Spleen (tissue), 11 donors: ENCODE results near the gene RPRD1B. TPM values are rescaled to one million over a fixed set of nuclear protein-coding genes. Genes with fewer than 3 reads are reported as not detected.

Experiments
- DNase-seq: peaks from one replicate; pipeline ENCODE4 v3.0.0-alpha.2; 2020
- H3K27ac ChIP-seq, 8 donors: fragments of 200-600 bp; sonication (generic) in 7 of 8; 1 replicate in 4 of 8; 2 replicates in 4 of 8; pipeline versions ENCODE4 v1.5.0 to v1.8.0; 2016 to 2021; ENCODE audit warnings: inconsistent platforms in 4 of 8, mild to moderate bottlenecking in 4 of 8, moderate library complexity in 1 of 8
- H3K27me3 ChIP-seq, 7 donors: fragments of 200-600 bp; sonication (generic) in 6 of 7; replicated peaks in 1 of 7; 1 replicate in 4 of 7; 2 replicates in 3 of 7; pipeline versions ENCODE4 v1.5.0 to v1.8.0; 2016 to 2021; ENCODE audit warnings: inconsistent platforms in 3 of 7, mild to moderate bottlenecking in 1 of 7
- H3K36me3 ChIP-seq, 6 donors: fragments of 200-600 bp; sonication (generic) in 5 of 6; 1 replicate in 4 of 6; 2 replicates in 2 of 6; pipeline versions ENCODE4 v1.5.0 to v1.8.0; 2016 to 2021; ENCODE audit warnings: inconsistent platforms in 2 of 6
- H3K4me1 ChIP-seq, 6 donors: fragments of 200-600 bp; sonication (generic) in 5 of 6; 1 replicate in 3 of 6; 2 replicates in 3 of 6; pipeline versions ENCODE4 v1.5.0 to v1.8.0; 2016 to 2021; ENCODE audit warnings: inconsistent platforms in 3 of 6
- H3K4me3 ChIP-seq, 8 donors: fragments of 200-600 bp; sonication (generic) in 7 of 8; 1 replicate in 4 of 8; 2 replicates in 4 of 8; pipeline versions ENCODE4 v1.5.0 to v1.8.0; 2016 to 2021; ENCODE audit warnings: inconsistent platforms in 4 of 8, mild to moderate bottlenecking in 4 of 8, moderate library complexity in 2 of 8
- H3K9me3 ChIP-seq, 8 donors: fragments of 200-600 bp; sonication (generic) in 7 of 8; 1 replicate in 4 of 8; 2 replicates in 4 of 8; pipeline versions ENCODE4 v1.5.0 to v1.8.0; 2016 to 2021; ENCODE audit warnings: inconsistent platforms in 4 of 8
- POLR2A ChIP-seq, 3 donors: fragments of 450-650 bp; IDR thresholded peaks; one replicate each; pipeline ENCODE4 v1.5.1; 2017; ENCODE audit warnings: antibody characterized with exemption in 3 of 3, mild to moderate bottlenecking in 1 of 3
- POLR2AphosphoS5 ChIP-seq, 3 donors: sonication (generic); formaldehyde crosslinking; IDR thresholded peaks; one replicate each; pipeline ENCODE4 v1.5.1; 2017; ENCODE audit warnings: antibody characterized with exemption in 3 of 3
- WGBS, 5 donors: extraction: QIAGEN DNeasy Blood & Tissue Kit in 3 of 5; methylation state at CpG; one replicate each; pipeline versions ENCODE4 v1.1.5 to v1.1.7; 2013 to 2018; 5-methylcytosine and 5-hydroxymethylcytosine counted together
- intact Hi-C: fragments of 100-400 bp; cut with DNase I; formaldehyde crosslinking; loops from one replicate; pipeline ENCODE4 v1.15.0; 2023; ENCODE audit warnings: low total_unique reads
- polyA plus RNA-seq, 3 donors: library from polyadenylated mRNA; stranded (reverse); fragments of 200-250 nt; gene quantifications; one replicate each; pipeline ENCODE4 v1.2.1, GENCODE V29; 2013
- total RNA-seq, 7 donors: library from RNA; depleted of rRNA in 3 of 7; stranded (reverse); fragments of >200 nt in 3 of 7; fragmentation: NEBNext Ultra II Directional in 4 of 7; extraction: Animal tissue kit (Norgen Biotek cat#: 25700) in 4 of 7; gene quantifications; one replicate each; pipeline versions ENCODE4 v1.1.0 to v1.2.1, GENCODE V29; 2016 to 2021
- TF ChIP-seq, protein P1 (sequence below), 11 experiments: fragments of 200-600 bp in 7 of 11; fragments of 450-650 bp in 4 of 11; sonication (generic) in 4 of 11; IDR thresholded peaks in 8 of 11; conservative IDR thresholded peaks in 3 of 11; 1 replicate in 7 of 11; 2 replicates in 4 of 11; pipeline versions ENCODE4 v1.4.0 to v1.8.0; 2016 to 2021; ENCODE audit warnings: antibody characterized with exemption in 11 of 11, inconsistent platforms in 4 of 11, mild to moderate bottlenecking in 1 of 11
- donor health status: healthy with polysubstance abuse.
- donor health status: DM: no; HTN: no; CAD: no; lungs with moderate emphysema.
- donor health status: DM: no; HTN: no; CAD: no.
- donor health status: Bipolar disorder and iron deficiency.
- donor health status: healthy.
- donor health status: DM: no; HTN: no; CAD: no.
- donor health status: DM: yes; HTN: yes; CAD: no.

RPRD1B gene
- total and polyA plus RNA-seq, 10 donors, result 7.1 to 42.0 (median 31.2) TPM

DNA sequence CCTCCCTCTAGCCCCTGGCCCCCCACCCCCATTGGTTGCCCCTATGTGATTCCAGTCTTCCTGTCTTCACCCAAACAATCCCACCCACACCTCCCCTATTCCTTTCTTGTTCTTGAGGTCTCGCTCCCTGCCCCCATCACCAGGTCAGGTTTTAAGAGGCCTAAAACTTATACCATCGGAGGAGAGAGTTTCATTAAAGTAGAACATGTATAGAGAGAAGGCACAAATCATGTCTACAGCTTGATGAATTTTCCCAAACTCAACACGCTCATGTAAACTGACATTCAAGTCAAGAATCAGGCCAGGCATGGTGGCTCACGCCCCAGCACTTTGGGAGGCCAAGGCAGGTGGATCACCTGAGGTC lies 87.1 kb downstream of the RPRD1B start:
- peak; percentile 8 for DNase-seq
- WGBS, 5 donors, result 95 to 99% (median 97%) methylated on average over 4 of the region's 4 CpGs
- no peak for TF ChIP-seq POLR2A (IDR thresholded peaks at IDR 0.05)
- no peak for TF ChIP-seq POLR2AphosphoS5 (IDR thresholded peaks at IDR 0.05)
- TF ChIP-seq, protein P1, sequence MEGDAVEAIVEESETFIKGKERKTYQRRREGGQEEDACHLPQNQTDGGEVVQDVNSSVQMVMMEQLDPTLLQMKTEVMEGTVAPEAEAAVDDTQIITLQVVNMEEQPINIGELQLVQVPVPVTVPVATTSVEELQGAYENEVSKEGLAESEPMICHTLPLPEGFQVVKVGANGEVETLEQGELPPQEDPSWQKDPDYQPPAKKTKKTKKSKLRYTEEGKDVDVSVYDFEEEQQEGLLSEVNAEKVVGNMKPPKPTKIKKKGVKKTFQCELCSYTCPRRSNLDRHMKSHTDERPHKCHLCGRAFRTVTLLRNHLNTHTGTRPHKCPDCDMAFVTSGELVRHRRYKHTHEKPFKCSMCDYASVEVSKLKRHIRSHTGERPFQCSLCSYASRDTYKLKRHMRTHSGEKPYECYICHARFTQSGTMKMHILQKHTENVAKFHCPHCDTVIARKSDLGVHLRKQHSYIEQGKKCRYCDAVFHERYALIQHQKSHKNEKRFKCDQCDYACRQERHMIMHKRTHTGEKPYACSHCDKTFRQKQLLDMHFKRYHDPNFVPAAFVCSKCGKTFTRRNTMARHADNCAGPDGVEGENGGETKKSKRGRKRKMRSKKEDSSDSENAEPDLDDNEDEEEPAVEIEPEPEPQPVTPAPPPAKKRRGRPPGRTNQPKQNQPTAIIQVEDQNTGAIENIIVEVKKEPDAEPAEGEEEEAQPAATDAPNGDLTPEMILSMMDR (IDR thresholded peaks at IDR 0.05 in 8 of 11, conservative IDR thresholded peaks at IDR 0.05 in 3 of 11), result no peak
- Histone ChIP-seq H3K4me1 (peaks cover 0 to 9% (median 3%) of the 10 kb centered on the region in 6 donors), H3K36me3 (no peaks in the 10 kb centered on the region), H3K4me3 (no peak overlapping the region), H3K27me3 (no peaks in the 10 kb centered on the region), H3K9me3 (no peaks in the 10 kb centered on the region), H3K27ac (peak overlapping the region in 3 of 8 donors; percentile 5 to 25 (median 17))
- intact Hi-C loops, result no loop called here

DNA sequence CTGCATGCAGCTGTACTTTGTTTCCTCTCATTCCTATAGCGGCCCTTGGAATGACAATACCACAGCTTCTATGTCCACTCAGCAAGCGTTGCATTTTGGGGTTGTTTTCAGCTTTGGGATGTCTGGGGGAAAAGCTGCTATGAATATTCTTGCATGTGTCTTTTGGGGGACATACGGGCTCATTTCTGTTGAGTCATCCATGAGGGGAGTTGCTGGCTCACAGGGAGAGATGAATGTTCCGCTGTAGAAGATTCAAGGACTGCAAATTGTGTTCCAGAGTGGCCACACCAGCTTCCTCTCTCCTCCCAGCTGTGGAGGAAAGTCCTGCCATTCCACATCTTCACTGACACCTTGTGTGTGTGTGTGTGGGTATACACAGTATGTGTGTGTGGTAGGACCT lies 88.2 kb downstream of the RPRD1B start:
- TF ChIP-seq POLR2AphosphoS5 (IDR thresholded peaks at IDR 0.05) (no peak), POLR2A (IDR thresholded peaks at IDR 0.05) (no peak)
- TF ChIP-seq, protein P1 (IDR thresholded peaks at IDR 0.05 in 8 of 11, conservative IDR thresholded peaks at IDR 0.05 in 3 of 11), result no peak
- Histone ChIP-seq H3K4me1 (peaks cover 0 to 18% (median 3%) of the 10 kb centered on the region in 6 donors), H3K36me3 (no peaks in the 10 kb centered on the region), H3K4me3 (no peak overlapping the region), H3K27ac (no peak overlapping the region), H3K27me3 (no peaks in the 10 kb centered on the region), H3K9me3 (no peaks in the 10 kb centered on the region)
- intact Hi-C loops, result no loop called here
- WGBS, 5 donors, result 73 to 82% (median 78%) methylated on average over 4 of the region's 4 CpGs
- peak; percentile 4 for DNase-seq

DNA sequence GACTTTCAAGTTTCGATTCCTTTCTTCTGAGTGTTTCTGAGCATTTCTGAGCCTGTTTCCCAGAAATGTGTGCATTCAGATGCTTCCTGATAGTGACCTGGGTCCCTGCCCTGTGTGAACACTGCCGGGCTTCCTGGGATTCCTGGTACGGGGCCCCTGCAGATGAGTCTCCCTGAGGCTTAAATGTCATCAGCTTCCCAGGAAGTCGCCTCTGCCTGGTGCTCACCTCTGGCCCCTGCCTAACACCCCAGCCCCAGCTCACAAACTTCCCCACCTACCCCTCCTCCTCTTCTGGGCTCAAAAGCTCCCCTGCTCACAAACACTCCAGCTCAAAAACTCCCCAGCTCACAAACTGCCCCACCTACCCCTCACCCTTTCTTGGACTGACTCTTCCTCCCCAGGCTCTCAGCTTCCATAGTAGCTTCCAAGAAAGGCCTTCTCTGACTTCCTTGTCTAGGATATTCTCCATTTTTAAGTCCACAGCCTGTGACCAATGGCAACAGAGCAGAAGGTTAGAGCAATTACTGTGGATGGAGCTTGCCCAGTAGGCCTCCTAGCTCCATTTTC lies 89.6 kb downstream of the RPRD1B start:
- H3K27me3 ChIP-seq, result no peaks in the 10 kb centered on the region
- peak overlapping the region in 5 of 8 donors; percentile 27 to 54 (median 40) for H3K27ac ChIP-seq
- peak; percentile 10 for DNase-seq
- no peaks in the 10 kb centered on the region for H3K36me3 ChIP-seq
- peaks cover 0 to 20% (median 4%) of the 10 kb centered on the region in 6 donors for H3K4me1 ChIP-seq
- H3K9me3 ChIP-seq, result no peaks in the 10 kb centered on the region
- intact Hi-C loops, result no loop called here
- WGBS, 5 donors, result 48 to 85% (median 67%) methylated on average over 4 of the region's 4 CpGs
- no peak overlapping the region for H3K4me3 ChIP-seq
- no peak for TF ChIP-seq POLR2A (IDR thresholded peaks at IDR 0.05)
- TF ChIP-seq POLR2AphosphoS5 (IDR thresholded peaks at IDR 0.05), result no peak
- TF ChIP-seq, protein P1 (IDR thresholded peaks at IDR 0.05 in 8 of 11, conservative IDR thresholded peaks at IDR 0.05 in 3 of 11), result no peak

DNA sequence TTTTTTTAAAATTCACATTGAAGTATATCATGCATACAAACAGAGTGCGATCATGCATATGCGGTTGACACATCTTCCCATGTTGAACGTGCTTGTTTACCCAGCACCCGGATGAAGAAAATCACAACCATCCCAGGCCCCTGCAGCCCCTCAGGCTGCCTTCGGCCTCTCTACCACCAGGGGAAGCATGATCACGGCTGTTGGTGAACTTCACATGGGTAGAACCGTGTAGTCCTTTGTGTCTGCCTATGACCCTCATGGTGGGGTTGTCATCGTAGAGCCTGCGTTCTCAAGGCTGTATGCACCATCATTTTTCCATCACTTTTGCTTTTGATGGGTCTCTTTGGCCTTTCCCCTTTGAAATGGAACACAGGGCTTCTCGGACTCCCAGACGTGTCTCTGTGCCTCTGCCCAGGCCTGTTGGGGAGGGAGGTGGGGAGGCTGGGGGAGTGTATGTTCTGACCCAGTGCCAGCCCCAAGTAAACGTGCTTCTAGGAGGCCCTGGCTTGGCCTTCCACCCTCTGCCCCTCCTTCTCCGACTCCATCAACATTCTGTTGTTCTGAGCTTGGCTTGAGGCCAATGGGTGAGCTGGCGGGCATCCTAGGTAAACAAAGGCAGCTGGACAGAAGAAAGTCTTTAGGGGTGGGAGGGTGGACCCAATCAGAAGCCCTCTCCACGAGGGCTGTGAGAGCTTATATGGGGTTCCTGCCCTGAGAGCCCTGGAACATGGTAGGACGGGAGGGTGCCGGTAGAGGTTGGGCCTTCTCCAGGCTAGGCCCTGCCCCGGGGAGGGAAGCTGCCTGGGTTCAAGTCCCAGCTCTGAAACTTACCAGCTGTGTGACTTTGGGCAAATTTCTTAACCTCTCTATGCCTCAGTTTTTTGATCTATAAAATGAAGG lies 91.9 kb downstream of the RPRD1B start:
- peak; percentile 52 for DNase-seq
- Histone ChIP-seq H3K4me1 (peaks cover 0 to 20% (median 4%) of the 10 kb centered on the region in 6 donors), H3K36me3 (peaks cover 0 to 17% (median 0%) of the 10 kb centered on the region in 6 donors), H3K27me3 (no peaks in the 10 kb centered on the region), H3K27ac (peak overlapping the region in 7 of 8 donors; percentile 36 to 69 (median 59)), H3K4me3 (no peak overlapping the region), H3K9me3 (no peaks in the 10 kb centered on the region)
- intact Hi-C loops, result no loop called here
- TF ChIP-seq POLR2AphosphoS5 (IDR thresholded peaks at IDR 0.05) (peak in 2 of 3 donors; percentile 21 to 55), POLR2A (IDR thresholded peaks at IDR 0.05) (no peak)
- 75 to 91% (median 83%) methylated on average over 18 of the region's 18 CpGs for WGBS, 5 donors
